DND-41 (cell line): ENCODE results near the gene DUSP2.

ENCODE experiments used
- ATAC-seq: fragments of 200-7000 bp; cut with Tn5 transposase; 3 replicates; pipeline ENCODE4 v1.9.1; 2021; ENCODE audit warnings: low read depth; ENCODE audit not compliant: insufficient read depth
- DNase-seq: peaks from one replicate; pipeline ENCODE4 v3.0.0-alpha.2; 2020
- H2AFZ ChIP-seq: 2 replicates; pipeline ENCODE4 v1.6.0; 2012; ENCODE audit warnings: low read depth, low read length
- H3K27ac ChIP-seq: 2 replicates; pipeline ENCODE4 v1.5.1; 2012; ENCODE audit warnings: low read length, inconsistent platforms
- H3K27me3 ChIP-seq: fragments of 200-600 bp; sonication (generic); 2 replicates; pipeline ENCODE4 v1.6.0; 2012; ENCODE audit warnings: low read length, mild to moderate bottlenecking, inconsistent platforms; ENCODE audit not compliant: insufficient read depth, poor library complexity
- H3K36me3 ChIP-seq: 2 replicates; pipeline ENCODE4 v1.5.1; 2012; ENCODE audit warnings: low read length, inconsistent platforms; ENCODE audit not compliant: insufficient read depth
- H3K4me1 ChIP-seq: 2 replicates; pipeline ENCODE4 v1.5.1; 2012; ENCODE audit warnings: mild to moderate bottlenecking, low read length; ENCODE audit not compliant: insufficient read depth
- H3K4me2 ChIP-seq: 2 replicates; pipeline ENCODE4 v1.6.0; 2012; ENCODE audit warnings: mild to moderate bottlenecking, moderate library complexity, low read length, inconsistent platforms; ENCODE audit not compliant: insufficient read depth
- H3K4me3 ChIP-seq, 2 experiments: fragments of 200-600 bp in 1 of 2; shearing (Covaris generic) in 1 of 2; 2 replicates each; pipeline ENCODE4 v1.5.1; 2012 to 2016; ENCODE audit warnings: inconsistent platforms in 2 of 2, low read length in 2 of 2, mild to moderate bottlenecking in 2 of 2, low read depth in 1 of 2, moderate library complexity in 1 of 2
- H3K79me2 ChIP-seq: 2 replicates; pipeline ENCODE4 v1.6.0; 2012; ENCODE audit warnings: low read length, inconsistent platforms; ENCODE audit not compliant: insufficient read depth
- H3K9ac ChIP-seq: 2 replicates; pipeline ENCODE4 v1.6.0; 2012; ENCODE audit warnings: low read depth, mild to moderate bottlenecking, inconsistent platforms, low read length, moderate library complexity
- H3K9me3 ChIP-seq: 2 replicates; pipeline ENCODE4 v1.5.1; 2012; ENCODE audit warnings: low read length, moderate library complexity, mild to moderate bottlenecking, inconsistent platforms; ENCODE audit not compliant: insufficient read depth, severe bottlenecking
- H4K20me1 ChIP-seq: 2 replicates; pipeline ENCODE4 v1.6.0; 2012; ENCODE audit warnings: low read length; ENCODE audit not compliant: insufficient read depth
- CTCF ChIP-seq: IDR thresholded peaks from 2 replicates; pipeline ENCODE4 v1.5.1; 2012; ENCODE audit warnings: borderline replicate concordance, low read length, moderate library complexity, mild to moderate bottlenecking; ENCODE audit not compliant: poor library complexity, severe bottlenecking; ENCODE audit errors: extremely low read depth
- EZH2 ChIP-seq: IDR thresholded peaks from 3 replicates; pipeline ENCODE4 v1.6.1; 2012; ENCODE audit warnings: borderline replicate concordance, low read depth, mild to moderate bottlenecking, moderate library complexity, low read length, inconsistent platforms; ENCODE audit not compliant: severe bottlenecking

DUSP2 gene

GRCh38 chr2:96151595-96152303, 6.5 kb upstream of the DUSP2 start:
- no peaks in the 10 kb centered on the region for H3K9me3 ChIP-seq
- ATAC-seq (no peak), DNase-seq (no peak)
- no peaks in the 10 kb centered on the region; the same call in 1 of the 2 replicates for H4K20me1 ChIP-seq
- no peak overlapping the region for H3K9ac ChIP-seq
- no peaks in the 10 kb centered on the region for H3K27me3 ChIP-seq
- peaks cover 29% of the 10 kb centered on the region for H3K4me1 ChIP-seq
- no peaks in the 10 kb centered on the region for H3K36me3 ChIP-seq
- H3K79me2 ChIP-seq: no peaks in the 10 kb centered on the region
- no peak overlapping the region for H2AFZ ChIP-seq
- TF ChIP-seq CTCF: no peak
- TF ChIP-seq EZH2: no peak
- no peak overlapping the region for H3K4me3 ChIP-seq
- no peak overlapping the region for H3K27ac ChIP-seq
- no peak overlapping the region for H3K4me2 ChIP-seq

- H3K36me3 ChIP-seq: no peaks in the 10 kb centered on the region
- no peaks in the 10 kb centered on the region for H3K79me2 ChIP-seq
- H2AFZ ChIP-seq: no peak overlapping the region
- H3K9me3 ChIP-seq: no peaks in the 10 kb centered on the region
- H3K4me2 ChIP-seq: no peak overlapping the region
- H4K20me1 ChIP-seq: no peaks in the 10 kb centered on the region; the same call in 1 of the 2 replicates
- no peak overlapping the region for H3K27ac ChIP-seq
- ATAC-seq: no peak
- H3K9ac ChIP-seq: no peak overlapping the region
- no peak for TF ChIP-seq EZH2
- TF ChIP-seq CTCF: no peak
- H3K4me1 ChIP-seq: peaks cover 36% of the 10 kb centered on the region
- no peak for DNase-seq
- no peak overlapping the region for H3K4me3 ChIP-seq
- H3K27me3 ChIP-seq: no peaks in the 10 kb centered on the region
Observed at GRCh38 chr2:96150791-96151594, 5.8 kb upstream of the DUSP2 start.

GRCh38 chr2:96150007-96150640, 4.9 kb upstream of the DUSP2 start:
- no peak overlapping the region for H3K27ac ChIP-seq
- no peaks in the 10 kb centered on the region for H3K9me3 ChIP-seq
- no peak overlapping the region for H3K4me2 ChIP-seq
- no peak overlapping the region for H2AFZ ChIP-seq
- no peak for ATAC-seq
- TF ChIP-seq CTCF (no peak), EZH2 (no peak)
- no peaks in the 10 kb centered on the region; the same call in 1 of the 2 replicates for H4K20me1 ChIP-seq
- no peak overlapping the region for H3K9ac ChIP-seq
- no peaks in the 10 kb centered on the region; the same call in 1 of the 2 replicates for H3K36me3 ChIP-seq
- H3K4me3 ChIP-seq: no peak overlapping the region
- H3K4me1 ChIP-seq: peaks cover 44% of the 10 kb centered on the region
- H3K79me2 ChIP-seq: peaks cover 2% of the 10 kb centered on the region
- H3K27me3 ChIP-seq: no peaks in the 10 kb centered on the region
- no peak for DNase-seq
